Ovary (tissue), 9 donors: ENCODE results near the gene SIAH3. TPM values are rescaled to one million over a fixed set of nuclear protein-coding genes. Genes with fewer than 3 reads are reported as not detected.

Experiments
- DNase-seq, 5 donors: peaks; one replicate each; pipeline ENCODE4 v3.0.0-alpha.2; 2019 to 2020
- H3K27ac ChIP-seq, 2 donors: fragments of 200-600 bp; one replicate each; pipeline versions ENCODE4 v1.5.1 to v1.8.0; 2019 to 2022
- H3K27me3 ChIP-seq: fragments of 200-600 bp; one replicate; pipeline ENCODE4 v1.8.0; 2022
- H3K36me3 ChIP-seq: fragments of 200-600 bp; sonication (generic); one replicate; pipeline ENCODE4 v1.5.1; 2019
- H3K4me1 ChIP-seq: one replicate; pipeline ENCODE4 v1.8.1; 2013; ENCODE audit warnings: mild to moderate bottlenecking, moderate library complexity; ENCODE audit not compliant: insufficient read depth
- H3K4me3 ChIP-seq: fragments of 200-600 bp; sonication (generic); one replicate; pipeline ENCODE4 v1.5.1; 2017
- H3K9me3 ChIP-seq, 2 donors: fragments of 200-600 bp in 1 of 2; sonication (generic) in 1 of 2; one replicate each; pipeline versions ENCODE4 v1.5.1 to v1.8.1; 2013 to 2019; ENCODE audit warnings: mild to moderate bottlenecking in 1 of 2, moderate library complexity in 1 of 2
- CTCF ChIP-seq, 3 donors: fragments of 450-650 bp in 2 of 3; fragments of 200-600 bp in 1 of 3; IDR thresholded peaks; one replicate each; pipeline versions ENCODE4 v1.5.1 to v1.8.0; 2016 to 2022; ENCODE audit warnings: antibody characterized with exemption in 3 of 3, mild to moderate bottlenecking in 1 of 3
- EP300 ChIP-seq: sonication (generic); formaldehyde crosslinking; IDR thresholded peaks from one replicate; pipeline ENCODE4 v1.6.1; 2017; ENCODE audit warnings: antibody characterized with exemption
- POLR2A ChIP-seq: fragments of 450-650 bp; IDR thresholded peaks from one replicate; pipeline ENCODE4 v1.6.1; 2017; ENCODE audit warnings: antibody characterized with exemption, mild to moderate bottlenecking, moderate library complexity
- WGBS, 3 donors: extraction: QIAGEN DNeasy Blood & Tissue Kit in 1 of 3; methylation state at CpG; one replicate each; pipeline versions ENCODE4 v1.1.5 to v1.1.7; 2013 to 2017; 5-methylcytosine and 5-hydroxymethylcytosine counted together
- intact Hi-C, 4 donors: fragments of 100-400 bp; cut with DNase I; formaldehyde crosslinking; loops; one replicate each; pipeline versions ENCODE4 v1.11.0 to v1.15.1; 2022 to 2023
- polyA plus RNA-seq, 2 donors: library from polyadenylated mRNA; stranded (reverse); fragments of 200-250 nt in 1 of 2; fragments of 350-450 nt in 1 of 2; fragmentation: Illumina TruSeq in 1 of 2; extraction: RNeasy Lipid Tissue Mini Kit (QIAGEN cat#74804) in 1 of 2; gene quantifications; one replicate each; pipeline ENCODE4 v1.2.3, GENCODE V29; 2013 to 2014
- total RNA-seq, 7 donors: library from RNA; depleted of rRNA in 2 of 7; stranded (reverse); fragments of >200 nt in 2 of 7; fragmentation: NEBNext Ultra II Directional in 3 of 7; extraction: Animal tissue kit (Norgen Biotek cat#: 25700) in 3 of 7; gene quantifications; one replicate each; pipeline versions ENCODE4 v1.1.0 to v1.2.4, GENCODE V29; 2016 to 2023
- donor health status: DM: no; HTN: no; CAD: no; lungs with moderate emphysema.
- donor health status: DM: no; HTN: no; CAD: no.
- donor health status: Bipolar disorder and iron deficiency.
- donor health status: DM: yes; HTN: yes; CAD: no.
- donor health status: DM: no; HTN: no; CAD: no.
- donor health status: DM: yes; HTN: yes; CAD: no.

SIAH3 gene
- total and polyA plus RNA-seq, 9 donors, result 0.01 to 2.3 (median 0.24) TPM; not detected in 2

- no peak for DNase-seq
- TF ChIP-seq POLR2A, result no peak
- TF ChIP-seq EP300, result no peak
- no peak for TF ChIP-seq CTCF (IDR thresholded peaks at IDR 0.05)
- H3K9me3 ChIP-seq, result no peaks in the 10 kb centered on the region
- intact Hi-C loops, result no loop called here
- no peaks in the 10 kb centered on the region for H3K27me3 ChIP-seq
- H3K4me1 ChIP-seq, result peaks cover 1% of the 10 kb centered on the region
- WGBS, 3 donors, result 54 to 67% (median 57%) methylated on average over 12 of the region's 12 CpGs
- no peak overlapping the region for H3K4me3 ChIP-seq
- H3K36me3 ChIP-seq, result no peaks in the 10 kb centered on the region
- H3K27ac ChIP-seq, result no peak overlapping the region
These were observed 13.3 kb downstream of the SIAH3 start for GRCh38 chr13:45838171-45838745.

DNA sequence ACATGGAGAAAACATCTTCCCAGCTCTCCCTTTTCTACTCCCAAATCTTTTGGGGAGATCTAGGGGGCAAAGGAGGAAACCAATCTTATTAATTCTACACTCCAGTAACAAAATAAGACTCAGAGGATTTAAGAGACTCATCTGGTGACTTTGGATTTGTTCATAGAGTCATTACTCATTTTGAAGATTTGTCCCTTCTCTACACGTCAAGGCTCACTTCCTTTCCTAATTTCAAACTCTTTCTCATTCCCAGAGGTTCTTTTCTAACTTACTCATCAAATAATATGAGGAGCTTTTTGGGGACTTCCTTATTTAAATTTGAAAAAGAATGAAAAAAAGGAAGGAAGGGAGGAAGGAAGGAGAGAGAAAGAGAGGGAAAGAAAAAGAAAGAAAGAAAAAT, 14.4 kb downstream of the SIAH3 start:
- no peak for DNase-seq
- Histone ChIP-seq H3K27me3 (no peaks in the 10 kb centered on the region), H3K4me3 (no peak overlapping the region), H3K4me1 (peaks cover 1% of the 10 kb centered on the region), H3K36me3 (no peaks in the 10 kb centered on the region), H3K9me3 (no peaks in the 10 kb centered on the region), H3K27ac (no peak overlapping the region)
- 39 to 73% (median 52%) methylated on average over 1 of the region's 1 CpG for WGBS, 3 donors
- intact Hi-C loops, result no loop called here
- TF ChIP-seq EP300 (no peak), POLR2A (no peak), CTCF (IDR thresholded peaks at IDR 0.05) (no peak)

GRCh38 chr13:45834411-45834994, 17.1 kb downstream of the SIAH3 start:
- Histone ChIP-seq H3K27ac (no peak overlapping the region), H3K36me3 (no peaks in the 10 kb centered on the region), H3K9me3 (no peaks in the 10 kb centered on the region), H3K27me3 (no peaks in the 10 kb centered on the region), H3K4me1 (peaks cover 1% of the 10 kb centered on the region), H3K4me3 (no peak overlapping the region)
- intact Hi-C loops, result no loop called here
- no peak for DNase-seq
- WGBS, 3 donors, result 72 to 86% (median 76%) methylated on average over 7 of the region's 7 CpGs
- no peak for TF ChIP-seq EP300
- no peak for TF ChIP-seq POLR2A
- TF ChIP-seq CTCF (IDR thresholded peaks at IDR 0.05), result no peak

- Histone ChIP-seq H3K9me3 (no peaks in the 10 kb centered on the region), H3K27ac (no peak overlapping the region), H3K27me3 (no peaks in the 10 kb centered on the region), H3K36me3 (no peaks in the 10 kb centered on the region), H3K4me3 (no peak overlapping the region), H3K4me1 (peaks cover 1% of the 10 kb centered on the region)
- no peak for TF ChIP-seq EP300
- 44 to 68% (median 60%) methylated on average over 5 of the region's 5 CpGs for WGBS, 3 donors
- intact Hi-C loops, result no loop called here
- no peak for DNase-seq
These were observed 17.7 kb downstream of the SIAH3 start for GRCh38 chr13:45833663-45834375.

- Histone ChIP-seq H3K4me1 (peaks cover 1% of the 10 kb centered on the region), H3K36me3 (no peaks in the 10 kb centered on the region), H3K9me3 (no peaks in the 10 kb centered on the region), H3K4me3 (no peak overlapping the region), H3K27ac (no peak overlapping the region), H3K27me3 (no peaks in the 10 kb centered on the region)
- no peak for DNase-seq
- intact Hi-C loops, result no loop called here
- TF ChIP-seq EP300 (no peak), CTCF (IDR thresholded peaks at IDR 0.05) (no peak), POLR2A (no peak)
- 72 to 85% (median 80%) methylated on average over 4 of the region's 4 CpGs for WGBS, 3 donors
These were observed 18.3 kb downstream of the SIAH3 start for GRCh38 chr13:45833242-45833641.
